ENCODE measurements around the gene PTPMT1.

GRCh38 chr11:47607380-47607779 is 42.0 kb downstream of the PTPMT1 start:
- TF ChIP-seq EZH2 (IDR thresholded peaks at IDR 0.05; ENCODE audit: insufficient read depth, poor library complexity, severe bottlenecking): no peak
- TF ChIP-seq EZH2phosphoT487 (IDR thresholded peaks at IDR 0.05; ENCODE audit: insufficient read depth, low read depth): no peak

Data from GM23248 (cell line).